LNCAP (cell line): ENCODE measurements around the gene CIAO2B.

ENCODE experiments used
- TF ChIP-seq, protein P1 (sequence below): fragments of 450-650 bp; IDR thresholded peaks from 2 replicates; pipeline ENCODE4 v1.5.1; 2017; ENCODE audit warnings: mild to moderate bottlenecking

CIAO2B gene

DNA sequence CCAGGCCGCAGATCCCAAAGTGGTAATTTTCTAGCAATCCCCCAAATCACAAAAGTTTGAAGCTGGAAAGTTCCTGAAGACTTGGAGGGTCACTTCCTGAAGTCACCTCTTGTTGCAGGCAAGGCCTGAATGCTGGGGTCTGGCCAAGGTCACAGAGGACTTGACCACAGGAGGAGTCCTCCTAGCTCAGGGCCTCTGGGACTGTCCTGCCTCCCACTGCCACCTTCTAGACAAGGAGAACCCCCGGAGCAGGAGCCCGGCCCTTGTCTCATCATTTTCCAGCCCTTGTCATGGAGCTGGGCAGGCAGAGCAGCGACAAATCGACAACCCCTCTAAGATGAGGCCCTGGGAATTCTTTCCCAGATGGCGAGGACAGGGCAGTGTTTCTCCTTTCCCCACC, 15.8 kb downstream of the CIAO2B start:
- TF ChIP-seq, protein P1, sequence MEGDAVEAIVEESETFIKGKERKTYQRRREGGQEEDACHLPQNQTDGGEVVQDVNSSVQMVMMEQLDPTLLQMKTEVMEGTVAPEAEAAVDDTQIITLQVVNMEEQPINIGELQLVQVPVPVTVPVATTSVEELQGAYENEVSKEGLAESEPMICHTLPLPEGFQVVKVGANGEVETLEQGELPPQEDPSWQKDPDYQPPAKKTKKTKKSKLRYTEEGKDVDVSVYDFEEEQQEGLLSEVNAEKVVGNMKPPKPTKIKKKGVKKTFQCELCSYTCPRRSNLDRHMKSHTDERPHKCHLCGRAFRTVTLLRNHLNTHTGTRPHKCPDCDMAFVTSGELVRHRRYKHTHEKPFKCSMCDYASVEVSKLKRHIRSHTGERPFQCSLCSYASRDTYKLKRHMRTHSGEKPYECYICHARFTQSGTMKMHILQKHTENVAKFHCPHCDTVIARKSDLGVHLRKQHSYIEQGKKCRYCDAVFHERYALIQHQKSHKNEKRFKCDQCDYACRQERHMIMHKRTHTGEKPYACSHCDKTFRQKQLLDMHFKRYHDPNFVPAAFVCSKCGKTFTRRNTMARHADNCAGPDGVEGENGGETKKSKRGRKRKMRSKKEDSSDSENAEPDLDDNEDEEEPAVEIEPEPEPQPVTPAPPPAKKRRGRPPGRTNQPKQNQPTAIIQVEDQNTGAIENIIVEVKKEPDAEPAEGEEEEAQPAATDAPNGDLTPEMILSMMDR, result no peak

DNA sequence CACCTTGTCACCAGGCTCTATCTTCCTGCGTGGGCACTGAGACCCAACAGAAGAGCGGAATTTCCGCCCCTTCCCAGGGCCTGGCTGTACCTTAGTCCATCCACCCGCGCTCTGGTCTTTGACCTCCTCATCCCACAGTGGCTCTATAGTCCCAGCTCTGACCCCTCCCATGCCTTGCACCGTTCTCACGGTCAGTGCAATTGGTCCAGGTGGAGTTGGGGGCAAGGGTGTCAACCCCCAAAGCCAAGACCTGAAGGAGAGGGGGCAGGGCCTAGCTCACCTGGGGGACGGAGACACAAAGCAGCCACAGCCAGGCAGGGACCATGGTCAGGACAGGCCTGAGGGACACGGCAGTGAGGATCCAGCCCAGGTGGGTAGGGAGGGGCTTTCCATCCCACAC, 16.5 kb downstream of the CIAO2B start:
- TF ChIP-seq, protein P1, result no peak

DNA sequence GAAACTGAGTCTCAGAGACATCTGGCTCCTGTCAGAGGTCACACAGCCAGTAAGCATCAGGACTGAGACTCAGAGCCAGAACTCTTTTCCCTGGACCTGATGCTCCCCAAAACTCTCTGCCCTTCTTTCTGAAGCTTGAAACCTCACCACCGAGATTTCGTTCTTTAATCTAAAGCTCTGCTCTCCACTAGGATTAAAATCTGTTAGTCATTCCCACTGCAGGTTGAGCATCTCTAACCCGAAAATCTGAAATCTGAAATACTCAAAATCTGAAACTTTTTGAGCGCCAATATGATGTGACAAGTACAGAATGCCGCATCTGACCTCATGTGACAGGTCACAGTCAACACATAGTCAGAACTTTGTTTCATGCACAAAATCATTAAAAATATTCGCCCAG, 17.7 kb downstream of the CIAO2B start:
- TF ChIP-seq, protein P1, result no peak

DNA sequence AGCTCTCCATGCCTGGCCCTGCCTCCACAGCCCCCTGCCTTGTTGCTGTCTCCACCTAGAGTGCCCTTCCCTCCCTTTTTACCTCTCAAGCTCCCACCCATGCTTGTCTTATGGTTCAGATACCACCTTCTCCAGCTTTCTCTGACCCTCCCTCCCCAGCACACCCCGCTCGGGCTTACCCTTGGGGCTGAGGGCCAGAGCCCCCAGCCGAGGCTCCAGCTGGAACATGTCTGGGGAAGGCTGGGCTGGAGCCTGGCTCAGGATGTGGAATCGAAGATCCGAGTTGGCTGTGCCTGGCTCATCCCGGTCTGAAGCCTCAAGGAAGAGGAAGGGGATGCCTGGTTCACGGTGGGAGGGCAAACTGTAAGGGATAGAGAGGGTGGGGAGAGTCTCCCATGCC, 19.2 kb downstream of the CIAO2B start:
- TF ChIP-seq, protein P1, result no peak

DNA sequence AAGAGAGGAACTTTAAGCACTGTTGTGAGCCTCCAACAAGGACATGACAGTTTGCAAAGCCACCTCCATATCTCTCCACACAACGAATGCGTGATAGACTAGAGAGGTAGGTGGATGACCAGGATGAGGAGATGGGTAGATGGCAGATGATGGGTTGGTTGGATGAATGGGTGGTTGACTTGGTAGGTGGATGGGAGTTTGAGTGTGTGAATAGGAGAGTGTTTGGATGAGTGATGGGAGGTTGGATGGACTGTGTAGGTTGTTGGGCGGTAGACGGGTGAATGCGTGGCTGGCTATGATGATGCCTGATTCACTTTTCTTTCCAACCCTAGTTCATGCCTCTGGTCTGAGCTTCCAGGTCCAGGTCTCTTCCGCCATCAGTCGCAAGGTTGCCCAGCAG, 19.7 kb downstream of the CIAO2B start:
- TF ChIP-seq, protein P1, result no peak

DNA sequence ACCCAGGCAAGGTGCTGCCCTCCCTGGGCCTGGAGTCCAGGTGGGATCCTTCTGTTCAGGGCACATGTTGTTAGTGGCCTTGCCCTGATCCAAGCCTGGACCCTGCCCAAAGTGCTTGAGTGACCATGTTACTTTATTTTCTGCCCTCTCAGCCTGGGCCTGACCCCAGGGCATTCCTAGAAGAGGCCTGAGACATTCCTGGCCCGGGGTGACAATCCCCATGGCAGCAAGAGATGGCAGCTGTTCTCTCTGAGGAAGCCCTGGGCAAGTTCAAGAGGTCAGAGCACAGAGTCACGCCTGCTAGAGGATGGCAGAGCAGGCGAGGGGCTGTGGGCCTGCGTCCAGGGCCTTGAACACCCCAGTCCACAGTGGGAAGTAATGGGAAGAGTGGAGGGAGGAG, 20.5 kb downstream of the CIAO2B start:
- TF ChIP-seq, protein P1, result no peak

DNA sequence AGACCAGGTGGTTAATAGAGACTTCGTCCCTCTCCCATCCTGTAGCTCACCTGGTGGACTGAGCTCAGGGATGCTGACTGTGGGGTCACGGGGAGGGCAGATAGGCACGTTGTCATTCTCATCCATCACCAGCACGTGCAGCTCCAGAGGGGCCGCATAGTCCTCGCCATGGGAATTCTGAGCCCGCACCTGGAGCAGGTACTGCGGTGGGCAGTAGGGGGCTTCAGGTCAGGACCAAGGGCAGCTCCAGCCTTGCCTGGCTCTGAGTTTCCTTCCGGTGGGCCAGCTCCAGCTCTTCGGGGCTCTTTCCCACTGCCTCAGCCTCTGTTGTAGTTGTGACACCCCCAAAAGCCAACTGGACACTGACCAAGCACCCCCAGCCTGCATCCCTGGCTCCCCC, 21.1 kb downstream of the CIAO2B start:
- TF ChIP-seq, protein P1, result no peak

DNA sequence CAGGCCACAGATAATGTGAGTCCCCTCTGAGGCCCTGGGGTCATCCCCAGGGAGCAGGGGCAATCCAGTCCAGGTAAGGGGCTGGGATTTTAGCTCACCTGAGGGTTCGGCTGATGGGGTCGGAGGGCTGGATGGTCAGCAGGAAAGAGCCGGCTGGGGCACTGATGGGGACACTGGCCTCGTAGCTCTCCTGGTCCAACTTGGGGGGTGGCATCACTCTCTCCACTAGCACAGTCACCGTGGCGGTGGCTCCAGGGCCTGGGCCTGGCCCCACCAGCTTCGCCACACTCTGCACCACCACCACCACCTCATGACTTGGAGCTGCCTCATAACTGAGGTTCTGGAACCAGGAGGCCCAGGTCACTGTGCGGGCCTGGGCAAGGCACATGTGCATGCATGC, 22.4 kb downstream of the CIAO2B start:
- TF ChIP-seq, protein P1, result no peak
